Esophagus squamous epithelium (tissue), 4 donors: ENCODE measurements around the gene PCDHB11.
"Not testable (repeated sequence)": the region's sequence is repeated elsewhere in the genome, so short reads cannot be mapped to it uniquely, and the experiment has no call there.

Experiments used
- POLR2A ChIP-seq, 4 donors: fragments of 450-650 bp; IDR thresholded peaks; one replicate each; pipeline ENCODE4 v1.6.1; 2017; ENCODE audit warnings: antibody characterized with exemption in 4 of 4, mild to moderate bottlenecking in 4 of 4, moderate library complexity in 3 of 4
- TF ChIP-seq, protein P1 (sequence below), 6 experiments: fragments of 450-650 bp in 4 of 6; fragments of 200-600 bp in 2 of 6; sonication (generic) in 2 of 6; IDR thresholded peaks; one replicate each; pipeline ENCODE4 v1.5.1; 2016 to 2019; ENCODE audit warnings: antibody characterized with exemption in 6 of 6, mild to moderate bottlenecking in 4 of 6, moderate library complexity in 4 of 6

DNA sequence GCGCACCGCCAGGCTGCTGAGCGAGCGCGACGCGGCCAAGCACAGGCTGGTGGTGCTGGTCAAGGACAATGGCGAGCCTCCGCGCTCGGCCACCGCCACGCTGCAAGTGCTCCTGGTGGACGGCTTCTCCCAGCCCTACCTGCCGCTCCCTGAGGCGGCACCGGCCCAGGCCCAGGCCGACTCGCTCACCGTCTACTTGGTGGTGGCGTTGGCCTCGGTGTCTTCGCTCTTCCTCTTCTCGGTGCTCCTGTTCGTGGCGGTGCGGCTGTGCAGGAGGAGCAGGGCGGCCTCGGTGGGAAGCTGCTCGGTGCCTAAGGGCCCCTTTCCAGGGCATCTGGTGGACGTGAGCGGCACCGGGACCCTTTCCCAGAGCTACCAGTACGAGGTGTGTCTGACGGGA, 2.2 kb downstream of the PCDHB11 start:
- TF ChIP-seq, protein P1, sequence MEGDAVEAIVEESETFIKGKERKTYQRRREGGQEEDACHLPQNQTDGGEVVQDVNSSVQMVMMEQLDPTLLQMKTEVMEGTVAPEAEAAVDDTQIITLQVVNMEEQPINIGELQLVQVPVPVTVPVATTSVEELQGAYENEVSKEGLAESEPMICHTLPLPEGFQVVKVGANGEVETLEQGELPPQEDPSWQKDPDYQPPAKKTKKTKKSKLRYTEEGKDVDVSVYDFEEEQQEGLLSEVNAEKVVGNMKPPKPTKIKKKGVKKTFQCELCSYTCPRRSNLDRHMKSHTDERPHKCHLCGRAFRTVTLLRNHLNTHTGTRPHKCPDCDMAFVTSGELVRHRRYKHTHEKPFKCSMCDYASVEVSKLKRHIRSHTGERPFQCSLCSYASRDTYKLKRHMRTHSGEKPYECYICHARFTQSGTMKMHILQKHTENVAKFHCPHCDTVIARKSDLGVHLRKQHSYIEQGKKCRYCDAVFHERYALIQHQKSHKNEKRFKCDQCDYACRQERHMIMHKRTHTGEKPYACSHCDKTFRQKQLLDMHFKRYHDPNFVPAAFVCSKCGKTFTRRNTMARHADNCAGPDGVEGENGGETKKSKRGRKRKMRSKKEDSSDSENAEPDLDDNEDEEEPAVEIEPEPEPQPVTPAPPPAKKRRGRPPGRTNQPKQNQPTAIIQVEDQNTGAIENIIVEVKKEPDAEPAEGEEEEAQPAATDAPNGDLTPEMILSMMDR (IDR thresholded peaks at IDR 0.05), result not testable (repeated sequence)
- TF ChIP-seq POLR2A (IDR thresholded peaks at IDR 0.05), result not testable (repeated sequence)
